ENCODE data around the gene CCNI. TPM values are rescaled to one million over a fixed set of nuclear protein-coding genes. Genes with fewer than 3 reads are reported as not detected.
"Not testable (repeated sequence)": the region's sequence is repeated elsewhere in the genome, so short reads cannot be mapped to it uniquely, and the experiment has no call there.

The CCNI gene
- total and polyA plus RNA-seq, 3 donors from 2014 or later, result 259 to 288 (median 261) TPM

- Histone ChIP-seq H3K4me1 (no peaks in the 10 kb centered on the region), H3K4me3 (no peak overlapping the region), H3K27me3 (no peaks in the 10 kb centered on the region), H3K27ac (no peak overlapping the region), H3K36me3 (ENCODE audit: low read depth, missing control alignments) (no peaks in the 10 kb centered on the region), H3K9me3 (no peaks in the 10 kb centered on the region)
- no peak for TF ChIP-seq POLR2A (IDR thresholded peaks at IDR 0.05)
- 88 to 93% methylated on average over 3 of the region's 3 CpGs for WGBS, 2 donors
- DNase-seq, result no peak
- intact Hi-C loops (cut with DNase I; ENCODE audit: low total_unique reads), result no loop called here
These were observed 38.1 kb downstream of the CCNI start for GRCh38 chr4:77037736-77038135.

DNA sequence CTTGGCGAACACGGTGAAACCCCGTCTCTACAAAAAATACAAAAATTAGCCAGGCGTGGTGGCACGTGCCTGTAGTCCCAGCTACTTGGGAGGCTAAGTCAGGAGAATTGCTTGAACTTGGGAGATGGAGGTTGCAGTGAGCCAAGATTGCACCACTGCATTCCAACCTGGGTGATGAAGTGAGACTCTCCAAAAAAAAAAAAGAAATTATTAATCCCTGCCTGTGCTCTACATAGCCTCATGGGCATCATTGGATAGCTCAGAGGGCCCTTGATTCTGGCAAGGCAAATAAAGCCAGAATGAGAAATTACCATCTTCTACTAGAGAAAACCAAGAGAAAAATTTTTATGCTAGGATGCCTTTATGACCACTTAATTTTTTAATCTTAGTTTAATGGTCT, 38.6 kb downstream of the CCNI start:
- 95 to 97% methylated on average over 5 of the region's 5 CpGs for WGBS, 2 donors
- H3K4me1 ChIP-seq; H3K9me3 ChIP-seq; intact Hi-C loops (cut with DNase I; ENCODE audit: low total_unique reads); H3K27me3 ChIP-seq; H3K4me3 ChIP-seq; H3K27ac ChIP-seq; DNase-seq; H3K36me3 ChIP-seq (ENCODE audit: low read depth, missing control alignments): not testable (repeated sequence)

GRCh38 chr4:77036206-77036605, 39.6 kb downstream of the CCNI start:
- TF ChIP-seq POLR2A (IDR thresholded peaks at IDR 0.05) (no peak), CTCF (IDR thresholded peaks at IDR 0.05) (no peak)
- Histone ChIP-seq H3K4me1 (no peaks in the 10 kb centered on the region), H3K9me3 (no peaks in the 10 kb centered on the region), H3K36me3 (ENCODE audit: low read depth, missing control alignments) (no peaks in the 10 kb centered on the region), H3K4me3 (no peak overlapping the region), H3K27ac (no peak overlapping the region), H3K27me3 (no peaks in the 10 kb centered on the region)
- DNase-seq, result no peak
- intact Hi-C loops (cut with DNase I; ENCODE audit: low total_unique reads), result no loop called here
- 72 to 81% methylated on average over 2 of the region's 2 CpGs for WGBS, 2 donors

DNA sequence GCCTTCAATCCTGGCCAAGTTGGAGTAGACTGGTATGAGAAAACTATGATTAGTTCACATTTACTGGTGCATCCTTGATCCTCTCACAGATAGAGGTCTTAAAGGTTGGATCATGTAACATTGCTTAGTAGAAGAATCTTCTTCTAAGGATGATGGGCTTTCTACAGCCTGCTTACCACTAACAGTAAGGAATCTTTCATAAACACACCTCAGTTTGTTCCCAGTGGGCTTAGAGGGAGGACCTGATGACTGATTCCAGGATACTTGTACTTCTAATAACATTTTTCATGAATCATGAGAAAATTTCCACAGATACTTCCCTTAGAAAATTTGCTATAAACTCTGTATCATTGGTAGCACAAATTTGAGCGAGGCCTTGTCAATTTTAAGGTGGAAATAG, 40.6 kb downstream of the CCNI start:
- 93 to 100% methylated on average over 1 of the region's 1 CpG for WGBS, 2 donors
- no peak for DNase-seq
- intact Hi-C loops (cut with DNase I; ENCODE audit: low total_unique reads), result no loop called here
- TF ChIP-seq POLR2A (IDR thresholded peaks at IDR 0.05), result no peak
- TF ChIP-seq CTCF (IDR thresholded peaks at IDR 0.05), result no peak
- H3K36me3 ChIP-seq (ENCODE audit: low read depth, missing control alignments), result no peaks in the 10 kb centered on the region
- no peak overlapping the region for H3K27ac ChIP-seq
- H3K4me3 ChIP-seq, result no peak overlapping the region
- no peaks in the 10 kb centered on the region for H3K9me3 ChIP-seq
- no peaks in the 10 kb centered on the region for H3K27me3 ChIP-seq
- H3K4me1 ChIP-seq, result no peaks in the 10 kb centered on the region

GRCh38 chr4:77031544-77031943, 44.2 kb downstream of the CCNI start:
- no peaks in the 10 kb centered on the region for H3K36me3 ChIP-seq (ENCODE audit: low read depth, missing control alignments)
- TF ChIP-seq POLR2A (IDR thresholded peaks at IDR 0.05) (no peak), CTCF (IDR thresholded peaks at IDR 0.05) (no peak)
- intact Hi-C loops (cut with DNase I; ENCODE audit: low total_unique reads), result no loop called here

GRCh38 chr4:77029757-77030156, 46.0 kb downstream of the CCNI start:
- intact Hi-C loops (cut with DNase I; ENCODE audit: low total_unique reads); H3K27me3 ChIP-seq; H3K27ac ChIP-seq; DNase-seq; H3K36me3 ChIP-seq (ENCODE audit: low read depth, missing control alignments); H3K9me3 ChIP-seq; H3K4me3 ChIP-seq; H3K4me1 ChIP-seq: not testable (repeated sequence)
- peak in 1 of 3 experiments; percentile 6 for TF ChIP-seq CTCF (IDR thresholded peaks at IDR 0.05)
- WGBS, 2 donors, result 97 to 98% methylated on average over 7 of the region's 7 CpGs

More at GRCh38 chr4:77031544-77031943, 44.2 kb downstream of the CCNI start:
- Histone ChIP-seq H3K27ac (no peak overlapping the region), H3K4me1 (no peaks in the 10 kb centered on the region), H3K27me3 (no peaks in the 10 kb centered on the region), H3K4me3 (no peak overlapping the region), H3K9me3 (no peaks in the 10 kb centered on the region)
- DNase-seq, result no peak
- WGBS, 2 donors, result 92 to 93% methylated on average over 5 of the region's 5 CpGs

Data from testis (tissue), 3 donors.